K562 (cell line): ENCODE results near the gene IGF2BP3. TPM values are rescaled to one million over a fixed set of nuclear protein-coding genes. Genes with fewer than 3 reads are reported as not detected.

Experiments
- DMBX1 ChIP-seq: fragments of 250-450 bp; sonication (Bioruptor Pico); IDR thresholded peaks from 2 replicates; pipeline ENCODE4 v1.8.0; 2022; ENCODE audit warnings: inconsistent platforms, mild to moderate bottlenecking, moderate library complexity, borderline replicate concordance
- ETV5 ChIP-seq: sonication (generic); formaldehyde crosslinking; IDR thresholded peaks from 2 replicates; pipeline ENCODE4 v1.4.0; 2020; ENCODE audit warnings: low read depth, mild to moderate bottlenecking, missing genetic modification reagents
- FOSL1 ChIP-seq: fragments of 200-800 bp; sonication (Bioruptor generic); conservative IDR thresholded peaks from 2 replicates; pipeline ENCODE4 v1.6.1; 2016; ENCODE audit warnings: missing genetic modification characterization, missing compliant biosample characterization
- FOXP4 ChIP-seq: sonication (generic); formaldehyde crosslinking; IDR thresholded peaks from 2 replicates; pipeline ENCODE4 v1.8.0; 2022; ENCODE audit warnings: mild to moderate bottlenecking, missing genetic modification reagents, borderline replicate concordance
- GABPB2 ChIP-seq: fragments of 250-450 bp; sonication (Bioruptor Pico); conservative IDR thresholded peaks from 2 replicates; pipeline ENCODE4 v1.5.1; 2021; ENCODE audit warnings: mild to moderate bottlenecking
- HCFC1 ChIP-seq: IDR thresholded peaks from 2 replicates; pipeline ENCODE4 v1.6.1; 2012; ENCODE audit warnings: low read depth, low read length, improper control_type of control experiment
- HDAC8 ChIP-seq: fragments of 450-650 bp; IDR thresholded peaks from 2 replicates; pipeline ENCODE4 v1.6.1; 2016; ENCODE audit warnings: mild to moderate bottlenecking, missing genetic modification characterization, moderate library complexity, missing compliant biosample characterization
- ID3 ChIP-seq, 2 experiments: fragments of 250-450 bp in 1 of 2; fragments of 450-650 bp in 1 of 2; sonication (Bioruptor Pico) in 1 of 2; IDR thresholded peaks; 2 replicates each; pipeline versions ENCODE4 v1.6.1 to v1.8.0; 2016 to 2021; ENCODE audit warnings: mild to moderate bottlenecking in 2 of 2, moderate library complexity in 2 of 2, missing compliant biosample characterization in 1 of 2, missing genetic modification characterization in 1 of 2
- KHSRP ChIP-seq: fragments of 450-650 bp; IDR thresholded peaks from 2 replicates; pipeline ENCODE4 v1.6.1; 2017
- MBD1 ChIP-seq: fragments of 250-450 bp; sonication (Bioruptor Pico); IDR thresholded peaks from 2 replicates; pipeline ENCODE4 v1.8.0; 2022; ENCODE audit warnings: inconsistent platforms
- NELFE ChIP-seq: IDR thresholded peaks from 2 replicates; pipeline ENCODE4 v1.6.1; 2011; ENCODE audit warnings: mild to moderate bottlenecking; ENCODE audit not compliant: insufficient read depth, insufficient read length
- NR0B1 ChIP-seq: fragments of 450-650 bp; IDR thresholded peaks from one replicate; pipeline ENCODE4 v1.6.1; 2018; ENCODE audit warnings: mild to moderate bottlenecking, moderate library complexity; ENCODE audit not compliant: partially characterized antibody
- OTX1 ChIP-seq: fragments of 450-650 bp; formaldehyde crosslinking; IDR thresholded peaks from 2 replicates; pipeline ENCODE4 v1.4.0; 2022; ENCODE audit warnings: mild to moderate bottlenecking
- PRMT5 ChIP-seq: sonication (generic); formaldehyde crosslinking; IDR thresholded peaks from 2 replicates; pipeline ENCODE4 v1.5.0; 2020; ENCODE audit warnings: missing genetic modification reagents
- RHOXF2B ChIP-seq: fragments of 250-450 bp; sonication (Bioruptor Pico); conservative IDR thresholded peaks from 2 replicates; pipeline ENCODE4 v1.5.1; 2021
- TCF3 ChIP-seq: sonication (generic); formaldehyde crosslinking; IDR thresholded peaks from 2 replicates; pipeline ENCODE4 v1.4.0; 2020; ENCODE audit warnings: mild to moderate bottlenecking, missing genetic modification reagents
- USF1 ChIP-seq: sonication (generic); formaldehyde crosslinking; IDR thresholded peaks from 2 replicates; pipeline ENCODE4 v1.9.0; 2022; ENCODE audit warnings: mild to moderate bottlenecking, missing genetic modification reagents
- XRCC4 ChIP-seq: IDR thresholded peaks from one replicate; pipeline ENCODE4 v1.6.1; 2011; ENCODE audit not compliant: insufficient read depth, insufficient read length; ENCODE audit errors: extremely low read depth
- ZC3H4 ChIP-seq: sonication (generic); formaldehyde crosslinking; IDR thresholded peaks from 2 replicates; pipeline ENCODE4 v1.9.0; 2021; ENCODE audit warnings: missing genetic modification reagents, borderline replicate concordance
- ZNF384 ChIP-seq: IDR thresholded peaks from 2 replicates; pipeline ENCODE4 v1.6.1; 2012; ENCODE audit warnings: low read depth, low read length, improper control_type of control experiment
- ZNF79 ChIP-seq: fragments of 250-450 bp; sonication (Bioruptor Pico); IDR thresholded peaks from 2 replicates; pipeline ENCODE4 v1.4.0; 2020; ENCODE audit warnings: low read depth, mild to moderate bottlenecking, moderate library complexity
- polyA plus RNA-seq, 8 experiments: library from polyadenylated mRNA; depleted of rRNA in 4 of 8; stranded (reverse) in 5 of 8; unstranded in 3 of 8; fragments of >200 nt; fragmentation: Nextera tagmentation in 2 of 8; fragmentation: Illumina TruSeq in 1 of 8; extraction: Ambion mirVana in 2 of 8; extraction: Trizol in 1 of 8; gene quantifications; 2 replicates each; pipeline versions ENCODE4 v1.2.1 to v1.2.3, GENCODE V29; 2011 to 2014; ENCODE audit warnings: inconsistent platforms in 1 of 8, missing spikeins in 1 of 8
- total RNA-seq, 7 experiments: library from RNA; depleted of rRNA in 6 of 7; stranded (reverse); fragments of >200 nt in 6 of 7; fragmentation: Illumina TruSeq in 2 of 7; extraction: Trizol in 2 of 7; gene quantifications; 2 replicates each; pipeline versions ENCODE4 v1.2.1 to v1.2.3, GENCODE V29; 2011 to 2021; ENCODE audit warnings: low replicate concordance in 1 of 7

Gene IGF2BP3
- total and polyA plus RNA-seq, 9 of the 15 experiments (the other 6 are each of a cell fraction or from before 2014, with no cell fraction given) = 8.4 to 88.1 (median 61.2) TPM

GRCh38 chr7:23298885-23299769, 171.2 kb downstream of the IGF2BP3 start, which contains the start of gene MALSU1 (continued):
- TF ChIP-seq TCF3 (CRISPR knock-in tag) (no peak), USF1 (CRISPR knock-in tag) (no peak), DMBX1 (CRISPR knock-in tag) (peak; percentile 79; the same call in 1 of the 2 replicates), HCFC1 (peak; percentile 78), ETV5 (CRISPR knock-in tag) (no peak), KHSRP (no peak), PRMT5 (CRISPR knock-in tag) (no peak), FOXP4 (CRISPR knock-in tag) (no peak), FOSL1 (tag) (no peak), ID3 (CRISPR knock-in tag; IDR thresholded peaks at IDR 0.05) (no peak), ID3 (tag; IDR thresholded peaks at IDR 0.05) (no peak; the same call in 1 of the 2 replicates), NELFE (no peak), OTX1 (CRISPR knock-in tag) (peak; percentile 85), ZC3H4 (no peak), XRCC4 (no peak), ZNF384 (no peak), ZNF79 (no peak), HDAC8 (tag) (0 out of 2 replicates have a peak, but pooled peaks have one; percentile 59), NR0B1 (no peak), MBD1 (0 out of 2 replicates have a peak, but pooled peaks have one; percentile 15), GABPB2 (CRISPR knock-in tag) (no peak), RHOXF2B (CRISPR knock-in tag) (no peak)
